ENCODE measurements around the gene C20orf173.

C20orf173 gene

DNA sequence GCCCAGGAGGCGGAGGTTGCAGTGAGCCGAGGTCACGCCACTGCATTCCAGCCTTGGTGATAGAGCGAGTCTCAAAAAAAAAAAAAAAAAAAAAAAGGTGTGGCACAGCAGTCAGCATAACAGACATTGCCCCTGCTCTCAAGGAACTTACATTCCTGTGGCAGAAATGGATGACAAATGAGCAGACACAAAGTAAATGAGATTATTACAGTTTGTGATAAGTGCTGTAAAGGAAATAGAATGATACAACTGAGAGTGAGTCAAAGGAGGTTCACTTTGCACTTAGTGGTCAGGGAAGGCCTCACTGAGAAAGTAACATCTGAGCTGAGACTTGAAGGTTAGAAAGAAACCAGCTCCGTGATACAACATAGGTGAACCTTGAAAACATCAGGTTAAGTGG, 37.6 kb downstream of the C20orf173 start:
- in situ Hi-C loops (cut with HindIII; ENCODE audit: low sequenced_read_pairs): no loop called here
- TF ChIP-seq, protein P1, sequence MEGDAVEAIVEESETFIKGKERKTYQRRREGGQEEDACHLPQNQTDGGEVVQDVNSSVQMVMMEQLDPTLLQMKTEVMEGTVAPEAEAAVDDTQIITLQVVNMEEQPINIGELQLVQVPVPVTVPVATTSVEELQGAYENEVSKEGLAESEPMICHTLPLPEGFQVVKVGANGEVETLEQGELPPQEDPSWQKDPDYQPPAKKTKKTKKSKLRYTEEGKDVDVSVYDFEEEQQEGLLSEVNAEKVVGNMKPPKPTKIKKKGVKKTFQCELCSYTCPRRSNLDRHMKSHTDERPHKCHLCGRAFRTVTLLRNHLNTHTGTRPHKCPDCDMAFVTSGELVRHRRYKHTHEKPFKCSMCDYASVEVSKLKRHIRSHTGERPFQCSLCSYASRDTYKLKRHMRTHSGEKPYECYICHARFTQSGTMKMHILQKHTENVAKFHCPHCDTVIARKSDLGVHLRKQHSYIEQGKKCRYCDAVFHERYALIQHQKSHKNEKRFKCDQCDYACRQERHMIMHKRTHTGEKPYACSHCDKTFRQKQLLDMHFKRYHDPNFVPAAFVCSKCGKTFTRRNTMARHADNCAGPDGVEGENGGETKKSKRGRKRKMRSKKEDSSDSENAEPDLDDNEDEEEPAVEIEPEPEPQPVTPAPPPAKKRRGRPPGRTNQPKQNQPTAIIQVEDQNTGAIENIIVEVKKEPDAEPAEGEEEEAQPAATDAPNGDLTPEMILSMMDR (IDR thresholded peaks at IDR 0.05; ENCODE audit: low read depth, low read length): no peak
- no peak overlapping the region for H3K4me3 ChIP-seq (ENCODE audit: low read depth, low read length)
- DNase-seq (ENCODE audit: low read depth, low spot score): no peak

DNA sequence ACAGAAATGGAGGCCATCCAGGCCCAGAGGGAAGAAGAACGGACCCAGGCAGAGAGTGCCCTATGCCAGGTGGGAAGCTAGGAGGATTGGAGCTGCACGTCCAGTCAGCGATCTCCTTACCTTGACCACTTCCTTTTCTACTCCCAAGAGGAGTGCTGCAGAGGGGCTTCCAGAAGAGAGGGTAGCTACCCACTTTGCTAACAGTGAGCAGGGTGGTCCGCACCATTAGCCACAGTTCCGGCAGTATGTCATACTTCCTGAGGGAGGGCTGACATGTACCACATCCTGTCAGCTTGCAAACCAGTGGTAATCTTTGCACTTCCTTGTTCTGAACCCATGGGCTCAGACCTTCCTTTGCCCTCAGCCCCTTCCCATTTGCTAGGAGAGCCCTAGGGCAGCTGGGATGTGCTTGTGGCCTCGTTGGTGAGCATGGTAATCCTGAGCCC, 38.7 kb downstream of the C20orf173 start:
- no peak for DNase-seq (ENCODE audit: low read depth, low spot score)
- in situ Hi-C loops (cut with HindIII; ENCODE audit: low sequenced_read_pairs): no loop called here
- TF ChIP-seq, protein P1 (IDR thresholded peaks at IDR 0.05; ENCODE audit: low read depth, low read length): no peak
- no peak overlapping the region for H3K4me3 ChIP-seq (ENCODE audit: low read depth, low read length)

DNA sequence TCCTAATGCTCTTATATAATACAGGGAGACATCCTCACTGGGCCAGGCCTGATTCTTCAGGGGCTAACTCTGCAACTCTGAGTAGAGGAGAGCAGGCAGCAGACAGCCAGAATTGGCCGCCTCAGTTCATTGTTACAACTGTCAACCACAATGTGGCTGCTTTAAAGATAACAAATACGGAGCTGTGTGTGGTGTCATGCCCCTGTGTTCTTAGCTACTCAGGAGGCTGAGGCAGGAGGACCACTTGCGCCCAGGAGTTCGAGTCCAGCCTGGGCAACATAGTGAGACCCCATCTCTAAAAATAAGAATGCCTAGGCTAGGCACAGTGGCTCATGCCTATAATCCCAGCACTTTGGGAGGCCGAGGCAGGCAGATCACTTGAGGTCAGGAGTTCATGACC, 39.7 kb downstream of the C20orf173 start:
- DNase-seq (ENCODE audit: low read depth, low spot score): no peak
- H3K4me3 ChIP-seq (ENCODE audit: low read depth, low read length): no peak overlapping the region
- TF ChIP-seq, protein P1 (IDR thresholded peaks at IDR 0.05; ENCODE audit: low read depth, low read length): no peak
- in situ Hi-C loops (cut with HindIII; ENCODE audit: low sequenced_read_pairs): no loop called here

DNA sequence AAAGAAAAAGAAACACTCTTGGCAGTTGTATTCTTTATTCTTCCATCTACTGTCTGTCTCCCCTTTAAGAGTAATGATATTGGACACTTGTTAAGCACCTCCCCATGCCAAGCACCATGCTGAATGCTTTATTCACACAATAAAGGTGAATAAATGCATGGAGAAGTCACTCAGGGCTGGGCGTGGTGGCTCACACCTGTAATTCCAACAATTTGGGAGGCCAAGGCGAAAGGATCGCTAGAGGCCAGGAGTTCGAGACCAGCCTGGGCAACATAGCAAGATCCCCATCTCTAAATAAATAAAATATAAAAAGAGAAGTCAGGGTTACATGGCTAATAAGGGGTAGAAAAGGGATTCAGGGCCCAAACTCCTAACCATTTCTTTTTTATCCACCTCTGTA, 42.0 kb downstream of the C20orf173 start:
- in situ Hi-C loops (cut with HindIII; ENCODE audit: low sequenced_read_pairs): no loop called here
- no peak for DNase-seq (ENCODE audit: low read depth, low spot score)
- no peak overlapping the region for H3K4me3 ChIP-seq (ENCODE audit: low read depth, low read length)
- TF ChIP-seq, protein P1 (IDR thresholded peaks at IDR 0.05; ENCODE audit: low read depth, low read length): no peak

DNA sequence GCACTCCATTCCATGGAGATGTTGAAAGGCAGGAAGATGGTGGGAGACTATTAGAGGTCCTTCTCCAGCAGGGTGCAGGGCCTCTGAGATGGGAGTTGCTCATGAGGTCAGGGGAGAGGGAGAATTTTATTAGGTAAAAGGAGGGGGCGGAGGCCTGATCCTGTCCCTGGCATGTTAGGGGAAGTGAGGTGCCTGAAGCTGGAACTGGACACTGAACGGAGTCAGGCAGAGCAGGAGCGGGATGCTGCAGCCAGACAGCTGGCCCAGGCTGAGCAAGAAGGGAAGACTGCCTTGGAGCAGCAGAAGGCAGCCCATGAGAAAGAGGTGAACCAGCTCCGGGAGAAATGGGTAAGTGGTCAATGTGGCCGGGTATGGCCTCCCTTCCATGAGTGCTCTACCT, 49.7 kb downstream of the C20orf173 start:
- TF ChIP-seq, protein P1 (IDR thresholded peaks at IDR 0.05; ENCODE audit: low read depth, low read length): no peak
- in situ Hi-C loops (cut with HindIII; ENCODE audit: low sequenced_read_pairs): no loop called here
- no peak overlapping the region for H3K4me3 ChIP-seq (ENCODE audit: low read depth, low read length)
- no peak for DNase-seq (ENCODE audit: low read depth, low spot score)

DNA sequence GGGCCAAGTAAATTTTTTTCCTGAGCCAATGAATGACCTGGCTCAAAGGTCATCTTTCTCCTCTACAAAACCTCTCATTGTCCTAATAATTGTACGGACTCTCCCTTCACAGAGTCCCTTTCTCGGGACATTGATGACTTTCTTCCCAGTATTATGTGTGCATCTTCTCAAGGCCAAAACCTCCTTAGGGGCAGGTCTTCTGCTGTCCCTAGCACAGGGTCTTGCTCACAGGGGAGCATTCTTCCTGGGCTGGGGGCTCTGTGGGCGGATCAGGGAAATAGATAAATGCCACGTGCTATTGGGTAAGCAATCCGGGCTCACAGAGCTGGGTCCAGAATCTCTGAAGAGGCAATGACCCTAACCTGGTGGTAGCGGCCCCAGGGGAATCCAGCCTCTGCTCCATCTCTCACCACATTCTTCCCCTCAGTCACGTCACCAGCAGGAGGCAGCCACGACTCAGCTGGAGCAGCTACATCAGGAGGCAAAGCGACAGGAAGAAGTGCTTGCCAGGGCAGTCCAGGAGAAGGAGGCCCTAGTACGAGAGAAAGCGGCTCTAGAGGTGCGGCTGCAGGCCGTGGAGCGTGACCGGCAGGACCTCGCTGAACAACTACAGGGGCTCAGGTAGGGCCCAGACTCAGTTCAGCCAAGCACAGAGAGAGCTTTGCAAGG, 50.5 kb downstream of the C20orf173 start:
- in situ Hi-C loops (cut with HindIII; ENCODE audit: low sequenced_read_pairs): no loop called here
- TF ChIP-seq, protein P1 (IDR thresholded peaks at IDR 0.05; ENCODE audit: low read depth, low read length): peak; percentile 17
- DNase-seq (ENCODE audit: low read depth, low spot score): no peak
- no peak overlapping the region for H3K4me3 ChIP-seq (ENCODE audit: low read depth, low read length)

Data from astrocyte of the spinal cord (primary cell).